Parathyroid adenoma (tissue), 2 donors: ENCODE data around the gene MTUS2.

Source experiments
- H2AFZ ChIP-seq: fragments of 300-600 bp; sonication (generic); one replicate; pipeline ENCODE4 v1.7.0; 2017; ENCODE audit warnings: antibody characterized with exemption, mild to moderate bottlenecking
- H3K27ac ChIP-seq: fragments of 300-600 bp; sonication (generic); one replicate; pipeline ENCODE4 v1.7.0; 2017
- H3K27me3 ChIP-seq: fragments of 300-600 bp; sonication (generic); one replicate; pipeline ENCODE4 v1.7.0; 2017; ENCODE audit warnings: low read length; ENCODE audit not compliant: control insufficient read depth, insufficient read depth
- H3K36me3 ChIP-seq: fragments of 300-600 bp; sonication (generic); one replicate; pipeline ENCODE4 v1.7.0; 2017; ENCODE audit warnings: low read length; ENCODE audit not compliant: control insufficient read depth, insufficient read depth
- H3K4me1 ChIP-seq: fragments of 300-600 bp; sonication (generic); one replicate; pipeline ENCODE4 v1.7.0; 2017; ENCODE audit warnings: control low read depth
- H3K4me2 ChIP-seq: fragments of 300-600 bp; sonication (generic); one replicate; pipeline ENCODE4 v1.7.0; 2017; ENCODE audit warnings: low read length
- H3K4me3 ChIP-seq: fragments of 300-600 bp; sonication (generic); one replicate; pipeline ENCODE4 v1.7.0; 2017; ENCODE audit warnings: low read depth, low read length
- H3K79me2 ChIP-seq: fragments of 300-600 bp; sonication (generic); one replicate; pipeline ENCODE4 v1.7.0; 2017; ENCODE audit warnings: control low read depth
- H3K9ac ChIP-seq: fragments of 300-600 bp; sonication (generic); one replicate; pipeline ENCODE4 v1.7.0; 2017; ENCODE audit warnings: mild to moderate bottlenecking
- H3K9me3 ChIP-seq: fragments of 300-600 bp; sonication (generic); one replicate; pipeline ENCODE4 v1.7.0; 2017; ENCODE audit warnings: low read length; ENCODE audit not compliant: control insufficient read depth
- CTCF ChIP-seq: fragments of 300-600 bp; sonication (generic); IDR thresholded peaks from one replicate; pipeline ENCODE4 v1.7.0; 2017; ENCODE audit warnings: antibody characterized with exemption, mild to moderate bottlenecking
- donor health status: primary hyperparathyroidism.

The MTUS2 gene

GRCh38 chr13:29284726-29285125 is 464.6 kb downstream of the MTUS2 start:
- Histone ChIP-seq H3K27ac (no peak overlapping the region), H3K9me3 (no peaks in the 10 kb centered on the region), H3K27me3 (no peaks in the 10 kb centered on the region), H3K4me3 (no peak overlapping the region), H3K9ac (no peak overlapping the region), H3K4me2 (no peak overlapping the region), H2AFZ (no peak overlapping the region), H3K4me1 (no peaks in the 10 kb centered on the region), H3K79me2 (no peaks in the 10 kb centered on the region), H3K36me3 (no peaks in the 10 kb centered on the region)
- TF ChIP-seq CTCF = no peak

GRCh38 chr13:29287237-29287636 is 467.1 kb downstream of the MTUS2 start:
- H3K9ac ChIP-seq = no peak overlapping the region
- H3K36me3 ChIP-seq = no peaks in the 10 kb centered on the region
- no peak for TF ChIP-seq CTCF
- no peaks in the 10 kb centered on the region for H3K79me2 ChIP-seq
- no peak overlapping the region for H3K27ac ChIP-seq
- H3K9me3 ChIP-seq = no peaks in the 10 kb centered on the region
- no peak overlapping the region for H3K4me2 ChIP-seq
- H3K27me3 ChIP-seq = no peaks in the 10 kb centered on the region
- H2AFZ ChIP-seq = no peak overlapping the region
- H3K4me1 ChIP-seq = no peaks in the 10 kb centered on the region
- H3K4me3 ChIP-seq = no peak overlapping the region

GRCh38 chr13:29292045-29292444 is 471.9 kb downstream of the MTUS2 start:
- Histone ChIP-seq H3K9me3 (no peaks in the 10 kb centered on the region), H3K4me2 (no peak overlapping the region), H3K4me3 (no peak overlapping the region), H2AFZ (no peak overlapping the region), H3K36me3 (no peaks in the 10 kb centered on the region), H3K27me3 (no peaks in the 10 kb centered on the region), H3K9ac (no peak overlapping the region), H3K27ac (no peak overlapping the region), H3K4me1 (no peaks in the 10 kb centered on the region), H3K79me2 (no peaks in the 10 kb centered on the region)
- TF ChIP-seq CTCF = no peak

- no peaks in the 10 kb centered on the region for H3K9me3 ChIP-seq
- no peak overlapping the region for H3K4me2 ChIP-seq
- H3K9ac ChIP-seq = no peak overlapping the region
- H2AFZ ChIP-seq = no peak overlapping the region
- H3K4me1 ChIP-seq = no peaks in the 10 kb centered on the region
- no peak for TF ChIP-seq CTCF
- H3K36me3 ChIP-seq = no peaks in the 10 kb centered on the region
- no peaks in the 10 kb centered on the region for H3K79me2 ChIP-seq
- H3K27me3 ChIP-seq = no peaks in the 10 kb centered on the region
- H3K4me3 ChIP-seq = no peak overlapping the region
- no peak overlapping the region for H3K27ac ChIP-seq
Measured at GRCh38 chr13:29294821-29295220, 474.7 kb downstream of the MTUS2 start.

- H3K4me1 ChIP-seq = no peaks in the 10 kb centered on the region
Measured at GRCh38 chr13:29301027-29301426, 480.9 kb downstream of the MTUS2 start.

More at GRCh38 chr13:29301027-29301426, 480.9 kb downstream of the MTUS2 start:
- H3K9ac ChIP-seq = no peak overlapping the region
- no peaks in the 10 kb centered on the region for H3K36me3 ChIP-seq
- no peaks in the 10 kb centered on the region for H3K79me2 ChIP-seq
- H2AFZ ChIP-seq = no peak overlapping the region
- no peaks in the 10 kb centered on the region for H3K9me3 ChIP-seq
- no peak for TF ChIP-seq CTCF
- no peaks in the 10 kb centered on the region for H3K27me3 ChIP-seq
- no peak overlapping the region for H3K27ac ChIP-seq
- H3K4me3 ChIP-seq = no peak overlapping the region
- no peak overlapping the region for H3K4me2 ChIP-seq
